Stimulated activated CD4-positive, alpha-beta T cell treated with anti-CD3 and anti-CD28 coated beads, Interleukin-15, amount 100 ng/mL, for 1 hour (primary cell): ENCODE results near the gene SLC45A1.
"Not testable (repeated sequence)": the region's sequence is repeated elsewhere in the genome, so short reads cannot be mapped to it uniquely, and the experiment has no call there.

ENCODE experiments used
- DNase-seq, 2 donors: peaks; one replicate each; pipeline ENCODE4 v3.0.0-alpha.2; 2020; ENCODE audit warnings: low read depth in 1 of 2, low spot score in 1 of 2

The SLC45A1 gene

GRCh38 chr1:8317647-8318381, at the start of gene SLC45A1:
TSS of gene SLC45A1 (plus strand) at chr1:8318114. CDS start at chr1:8324330, 6,216 bp downstream.
- DNase-seq = peak; percentile 57 to 74

- DNase-seq = no peak
Measured at GRCh38 chr1:8273036-8273435, 44.9 kb upstream of the SLC45A1 start.

GRCh38 chr1:8274352-8274751, 43.6 kb upstream of the SLC45A1 start:
- no peak for DNase-seq

- DNase-seq = no peak
Measured at GRCh38 chr1:8276173-8276914, 41.6 kb upstream of the SLC45A1 start.

- no peak for DNase-seq
Measured at GRCh38 chr1:8276932-8277331, 41.0 kb upstream of the SLC45A1 start.

GRCh38 chr1:8278677-8279076, 39.2 kb upstream of the SLC45A1 start:
- not testable (repeated sequence) for DNase-seq

GRCh38 chr1:8281843-8282509, 35.9 kb upstream of the SLC45A1 start:
- DNase-seq = no peak

- no peak for DNase-seq
Measured at GRCh38 chr1:8283058-8283884, 34.6 kb upstream of the SLC45A1 start.

- DNase-seq = no peak
Measured at GRCh38 chr1:8284127-8284526, 33.8 kb upstream of the SLC45A1 start.

GRCh38 chr1:8285103-8285502, 32.8 kb upstream of the SLC45A1 start:
- DNase-seq = no peak

- DNase-seq = no peak
Measured at GRCh38 chr1:8285965-8286364, 31.9 kb upstream of the SLC45A1 start.

GRCh38 chr1:8293118-8293517, 24.8 kb upstream of the SLC45A1 start:
- DNase-seq = no peak

GRCh38 chr1:8293641-8294169, 24.2 kb upstream of the SLC45A1 start:
- no peak for DNase-seq

GRCh38 chr1:8294170-8294697, 23.7 kb upstream of the SLC45A1 start:
- DNase-seq = no peak

- DNase-seq = no peak
Measured at GRCh38 chr1:8297245-8297644, 20.7 kb upstream of the SLC45A1 start.

- no peak for DNase-seq
Measured at GRCh38 chr1:8299963-8300362, 18.0 kb upstream of the SLC45A1 start.

- DNase-seq = no peak
Measured at GRCh38 chr1:8302081-8302956, 15.6 kb upstream of the SLC45A1 start.

GRCh38 chr1:8303141-8303540, 14.8 kb upstream of the SLC45A1 start:
- DNase-seq = no peak

- no peak for DNase-seq
Measured at GRCh38 chr1:8303876-8304275, 14.0 kb upstream of the SLC45A1 start.

- DNase-seq = no peak
Measured at GRCh38 chr1:8307628-8308027, 10.3 kb upstream of the SLC45A1 start.
